Renal pelvis (tissue), 4 donors: ENCODE data around the gene LGALS8. TPM values are rescaled to one million over a fixed set of nuclear protein-coding genes. Genes with fewer than 3 reads are reported as not detected.
"Not testable (repeated sequence)": the region's sequence is repeated elsewhere in the genome, so short reads cannot be mapped to it uniquely, and the experiment has no call there.

ENCODE experiments used
- DNase-seq: peaks from one replicate; pipeline ENCODE4 v3.0.0-alpha.2; 2013
- polyA plus RNA-seq, 3 donors: library from polyadenylated mRNA; unstranded; fragments of 120-200 nt; gene quantifications; one replicate each; pipeline ENCODE4 v1.2.1, GENCODE V29; 2013; ENCODE audit not compliant: insufficient read length in 3 of 3

LGALS8 gene
- polyA plus RNA-seq, 3 donors: 60.5 to 94.0 (median 92.7) TPM

- peak; percentile 59 for DNase-seq
Measured at GRCh38 chr1:236502972-236503639, 20.7 kb upstream of the LGALS8 start.

GRCh38 chr1:236504338-236504737 is 19.4 kb upstream of the LGALS8 start:
- DNase-seq: not testable (repeated sequence)

- no peak for DNase-seq
Measured at GRCh38 chr1:236507022-236507700, 16.6 kb upstream of the LGALS8 start.

- DNase-seq: no peak
Measured at GRCh38 chr1:236508593-236509027, 15.2 kb upstream of the LGALS8 start.

- DNase-seq: no peak
Measured at GRCh38 chr1:236509203-236509602, 14.6 kb upstream of the LGALS8 start.

- no peak for DNase-seq
Measured at GRCh38 chr1:236509647-236510401, 14.0 kb upstream of the LGALS8 start.

- no peak for DNase-seq
Measured at GRCh38 chr1:236511735-236512418, 11.9 kb upstream of the LGALS8 start.

- no peak for DNase-seq
Measured at GRCh38 chr1:236514703-236515442, 8.9 kb upstream of the LGALS8 start.

GRCh38 chr1:236515443-236515958 is 8.3 kb upstream of the LGALS8 start:
- DNase-seq: peak; percentile 34

- DNase-seq: peak; percentile 61
Measured at GRCh38 chr1:236516929-236517704, 6.7 kb upstream of the LGALS8 start.

GRCh38 chr1:236518322-236518721 is 5.5 kb upstream of the LGALS8 start:
- no peak for DNase-seq

GRCh38 chr1:236520445-236521005 is 3.3 kb upstream of the LGALS8 start:
- no peak for DNase-seq

GRCh38 chr1:236522937-236523703 is 662 bp upstream of the LGALS8 start:
- DNase-seq: no peak

- peak; percentile 73 for DNase-seq
Measured at GRCh38 chr1:236524142-236524894, 536 bp downstream of the LGALS8 start.

- DNase-seq: no peak
Measured at GRCh38 chr1:236524895-236525184, 1.1 kb downstream of the LGALS8 start.

GRCh38 chr1:236526079-236526478 is 2.3 kb downstream of the LGALS8 start:
- DNase-seq: no peak

GRCh38 chr1:236530286-236530685 is 6.5 kb downstream of the LGALS8 start:
- DNase-seq: no peak

- DNase-seq: no peak
Measured at GRCh38 chr1:236530959-236531358, 7.2 kb downstream of the LGALS8 start.

GRCh38 chr1:236532850-236533249 is 9.1 kb downstream of the LGALS8 start:
- no peak for DNase-seq
